ENCODE measurements around the gene ARMC8.

- TF ChIP-seq, protein P1, sequence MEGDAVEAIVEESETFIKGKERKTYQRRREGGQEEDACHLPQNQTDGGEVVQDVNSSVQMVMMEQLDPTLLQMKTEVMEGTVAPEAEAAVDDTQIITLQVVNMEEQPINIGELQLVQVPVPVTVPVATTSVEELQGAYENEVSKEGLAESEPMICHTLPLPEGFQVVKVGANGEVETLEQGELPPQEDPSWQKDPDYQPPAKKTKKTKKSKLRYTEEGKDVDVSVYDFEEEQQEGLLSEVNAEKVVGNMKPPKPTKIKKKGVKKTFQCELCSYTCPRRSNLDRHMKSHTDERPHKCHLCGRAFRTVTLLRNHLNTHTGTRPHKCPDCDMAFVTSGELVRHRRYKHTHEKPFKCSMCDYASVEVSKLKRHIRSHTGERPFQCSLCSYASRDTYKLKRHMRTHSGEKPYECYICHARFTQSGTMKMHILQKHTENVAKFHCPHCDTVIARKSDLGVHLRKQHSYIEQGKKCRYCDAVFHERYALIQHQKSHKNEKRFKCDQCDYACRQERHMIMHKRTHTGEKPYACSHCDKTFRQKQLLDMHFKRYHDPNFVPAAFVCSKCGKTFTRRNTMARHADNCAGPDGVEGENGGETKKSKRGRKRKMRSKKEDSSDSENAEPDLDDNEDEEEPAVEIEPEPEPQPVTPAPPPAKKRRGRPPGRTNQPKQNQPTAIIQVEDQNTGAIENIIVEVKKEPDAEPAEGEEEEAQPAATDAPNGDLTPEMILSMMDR (conservative IDR thresholded peaks at IDR 0.05): no peak
- TF ChIP-seq EZH2 (IDR thresholded peaks at IDR 0.05; ENCODE audit: low read depth): no peak
Measured at GRCh38 chr3:138219255-138219654, 32.2 kb downstream of the ARMC8 start.

Data from PC-9 (cell line).